Measurements from ENCODE around the gene KLK15.

DNA sequence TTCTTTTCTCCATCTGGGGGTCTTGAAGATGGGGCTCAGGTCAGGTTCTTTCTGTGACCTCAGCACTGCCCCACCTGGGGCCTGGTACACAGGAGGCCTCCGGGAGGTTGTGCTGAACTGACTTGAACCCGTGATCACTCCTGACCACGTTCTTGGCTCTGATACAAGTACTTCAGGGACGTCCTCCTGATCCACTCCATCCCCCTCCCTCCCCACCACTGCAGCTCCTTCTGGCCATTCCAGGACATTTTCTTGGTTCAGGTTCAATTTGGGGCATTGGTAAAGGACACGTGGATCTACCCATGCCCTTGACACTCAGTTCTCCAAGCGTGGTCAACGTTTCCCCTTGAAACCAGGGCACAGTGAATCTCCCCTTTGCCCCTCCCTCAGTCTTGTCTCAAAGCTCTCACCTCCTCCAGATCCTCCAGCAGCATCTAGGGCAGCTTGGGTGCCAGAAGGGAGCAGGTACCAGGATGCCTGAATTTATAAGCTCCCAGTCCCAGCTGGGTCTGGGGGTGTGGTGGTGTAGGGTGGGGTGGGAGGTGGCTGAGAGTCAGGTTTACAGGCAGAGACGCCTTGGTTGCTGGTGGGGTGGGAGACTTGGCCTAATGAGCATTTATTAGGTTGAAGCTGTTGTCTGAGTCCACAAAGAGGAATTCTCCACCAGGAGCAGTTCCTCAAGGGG lies at the start of gene KLK15:
- TF ChIP-seq POLR2A (IDR thresholded peaks at IDR 0.05; ENCODE audit: control extremely low read depth in 1 of 2, low read depth in 2 of 2, low read length in 2 of 2) (no peak), ATF3 (IDR thresholded peaks at IDR 0.05; ENCODE audit: insufficient read depth, low read depth, low read length) (no peak), RNF2 (IDR thresholded peaks at IDR 0.05; ENCODE audit: borderline replicate concordance, low read depth, low read length, missing control alignments, poor library complexity, severe bottlenecking) (no peak), RAD21 (IDR thresholded peaks at IDR 0.05 in 1 of 2, conservative IDR thresholded peaks at IDR 0.05 in 1 of 2; ENCODE audit: low read depth in 2 of 2, low read length in 2 of 2) (no peak), TEAD4 (IDR thresholded peaks at IDR 0.05; ENCODE audit: low read depth, low read length) (no peak), ZNF274 (IDR thresholded peaks at IDR 0.05; ENCODE audit: borderline replicate concordance, extremely low read depth, low read length) (no peak), SP2 (IDR thresholded peaks at IDR 0.05; ENCODE audit: low read length) (no peak), BACH1 (IDR thresholded peaks at IDR 0.05; ENCODE audit: low read length) (no peak), GTF2F1 (IDR thresholded peaks at IDR 0.05; ENCODE audit: borderline replicate concordance, low read depth, low read length) (no peak), EZH2 (IDR thresholded peaks at IDR 0.05; ENCODE audit: low read depth, low read length, severe bottlenecking) (no peak), SP1 (IDR thresholded peaks at IDR 0.05; ENCODE audit: low read depth, low read length) (no peak), CTCF (IDR thresholded peaks at IDR 0.05; ENCODE audit: control extremely low read depth in 1 of 3, insufficient read depth in 1 of 3, low read depth in 1 of 3, low read length in 3 of 3) (no peak)

All from H1 (cell line).